IPS-NIHi11 (cell line): ENCODE results near the gene ABCB10.
"Not testable (repeated sequence)": the region's sequence is repeated elsewhere in the genome, so short reads cannot be mapped to it uniquely, and the experiment has no call there.

Experiments
- DNase-seq: peaks from one replicate; pipeline ENCODE4 v3.0.0; 2012; ENCODE audit warnings: mixed read lengths, low spot score

Gene ABCB10

GRCh38 chr1:229572286-229572685, 13.8 kb upstream of the ABCB10 start:
- DNase-seq = no peak

DNA sequence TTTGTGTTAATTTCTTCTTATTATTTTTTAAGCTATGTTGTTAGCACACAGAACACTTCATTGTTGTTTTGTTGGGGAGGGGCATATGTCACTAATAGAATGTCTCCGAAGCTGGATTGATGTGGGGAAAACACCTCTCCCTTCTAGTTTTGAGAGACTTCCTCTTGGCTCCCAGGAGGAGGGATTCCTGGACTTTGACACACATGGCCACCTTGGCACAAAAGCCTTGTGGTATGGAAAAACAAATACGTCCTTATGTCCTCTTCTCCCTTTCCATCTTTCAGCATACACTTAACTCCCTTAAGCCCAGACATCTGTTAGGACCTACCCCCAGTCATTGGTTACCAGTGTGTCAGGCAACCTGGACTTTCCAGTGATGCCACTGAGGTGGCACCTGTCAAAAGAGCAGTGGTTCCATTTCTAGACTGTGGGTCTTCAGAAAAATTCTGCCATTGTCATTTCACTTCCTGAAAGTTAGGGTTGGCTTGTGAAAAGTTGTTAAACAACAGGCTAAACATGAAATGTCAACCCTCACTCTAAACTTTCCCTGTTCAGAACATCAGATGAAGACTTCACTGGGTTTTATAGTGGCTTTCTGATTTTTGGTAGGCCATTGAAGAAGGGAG, 12.5 kb upstream of the ABCB10 start:
- DNase-seq = no peak

DNA sequence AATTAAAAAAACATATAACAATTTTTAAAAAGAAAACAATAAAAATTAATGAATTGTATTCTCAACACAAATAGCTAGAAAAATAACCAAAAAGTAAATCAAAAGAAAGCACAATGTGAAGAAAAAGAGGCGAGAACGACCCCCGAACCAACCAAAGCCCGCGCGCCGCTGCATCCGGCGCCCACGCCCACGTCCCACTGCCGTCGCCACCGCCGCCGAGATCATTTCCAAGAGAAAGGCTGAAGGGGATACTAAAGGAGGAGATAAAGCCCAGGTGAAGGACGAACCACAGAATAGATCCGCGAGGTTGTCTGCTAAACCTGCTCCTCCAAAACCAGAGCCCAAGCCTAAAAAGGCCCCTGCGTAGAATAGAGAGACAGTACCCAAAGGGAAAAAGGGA, 11.8 kb upstream of the ABCB10 start:
- no peak for DNase-seq

DNA sequence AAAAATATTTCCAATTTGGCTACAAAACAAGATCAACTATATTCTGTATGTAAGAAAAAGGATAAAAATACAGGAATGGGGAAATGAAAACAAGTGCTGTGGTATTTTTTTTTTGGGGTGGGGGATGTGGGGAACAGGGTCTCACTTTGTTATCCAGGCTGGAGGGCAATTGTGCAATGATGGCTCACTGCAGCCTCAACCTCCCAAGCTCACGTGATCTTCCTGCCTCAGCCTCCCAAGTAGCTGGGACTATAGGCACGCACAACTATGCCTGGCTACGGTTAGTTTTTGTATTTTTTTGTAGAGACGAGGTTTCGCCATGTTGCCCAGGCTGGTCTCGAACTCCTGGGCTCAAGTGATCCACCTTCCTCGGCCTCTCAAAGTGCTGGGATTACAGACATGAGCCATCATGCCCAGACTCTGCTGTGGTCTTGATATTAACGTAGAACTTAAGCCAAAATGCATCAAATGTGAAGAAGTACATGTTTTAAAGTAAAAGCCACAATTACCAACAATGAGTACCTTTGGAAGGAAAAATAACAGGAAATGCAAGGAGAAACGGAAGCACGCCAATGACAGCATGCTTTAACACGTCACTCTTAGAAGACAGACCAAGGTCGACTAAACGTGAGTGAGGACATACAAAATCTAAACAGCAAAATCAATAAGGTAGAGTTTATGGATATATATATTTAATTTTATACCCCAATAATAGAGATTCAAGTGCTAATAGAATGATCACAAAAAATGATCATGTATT, 8.8 kb upstream of the ABCB10 start:
- DNase-seq = no peak

GRCh38 chr1:229563701-229564100, 5.2 kb upstream of the ABCB10 start:
- DNase-seq = no peak

DNA sequence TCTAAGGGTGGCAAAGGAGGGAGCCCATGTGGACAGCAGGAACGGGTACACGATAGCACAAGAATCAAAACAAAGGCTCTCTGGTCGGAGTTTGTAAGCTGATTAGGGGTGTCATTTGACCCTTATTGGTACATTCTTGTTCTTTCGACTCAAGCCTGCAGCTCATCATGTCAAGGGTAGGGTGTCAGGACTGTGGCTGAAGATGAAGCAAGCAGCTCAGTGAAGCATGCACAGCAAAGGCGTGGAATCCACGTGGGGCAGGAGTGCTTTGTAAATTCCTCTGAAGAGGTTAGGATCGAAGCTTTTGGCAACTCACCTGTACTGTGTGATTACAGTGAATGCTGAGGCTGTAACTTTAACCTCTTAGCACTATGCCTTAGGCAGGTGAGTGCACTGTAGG, 4.7 kb upstream of the ABCB10 start:
- DNase-seq = no peak

DNA sequence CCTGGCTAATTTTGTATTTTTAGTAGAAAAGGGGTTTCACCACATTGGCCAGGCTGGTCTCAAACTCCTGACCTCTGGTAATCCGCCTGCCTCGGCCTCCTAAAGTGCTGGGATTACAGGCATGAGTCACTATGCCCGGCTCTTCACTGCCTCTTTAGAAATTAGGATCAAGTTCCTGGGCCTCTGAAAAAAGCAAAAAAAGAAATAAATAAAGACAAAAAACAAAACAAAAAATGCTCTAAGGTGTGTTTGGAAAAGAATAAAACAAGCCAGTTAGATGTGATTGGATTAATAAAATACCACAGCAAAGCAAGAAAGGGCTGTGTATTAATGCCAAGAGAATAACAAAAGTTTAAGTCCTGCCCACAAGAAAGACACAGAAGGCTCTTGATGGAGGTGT, 4.2 kb upstream of the ABCB10 start:
- no peak for DNase-seq

DNA sequence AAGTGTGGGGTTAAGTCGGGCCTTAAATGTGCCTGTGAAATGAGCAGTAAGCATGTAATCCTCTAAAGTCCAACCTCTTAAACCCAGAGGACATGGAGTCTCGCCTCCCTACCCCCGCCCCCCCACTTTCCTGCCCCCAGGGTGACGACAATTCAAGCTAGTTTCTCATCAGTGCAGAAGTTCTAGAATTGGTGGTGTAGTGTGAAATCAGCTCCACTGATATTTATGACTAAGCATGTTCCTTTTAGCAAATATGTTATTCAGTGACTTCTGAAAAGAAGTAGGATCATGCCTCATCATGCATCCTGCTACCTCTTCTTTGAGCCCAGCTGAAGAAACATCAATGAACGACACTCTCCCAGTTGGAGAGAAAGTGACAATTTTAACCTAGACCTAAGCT, 2.6 kb upstream of the ABCB10 start:
- DNase-seq = no peak

- DNase-seq = not testable (repeated sequence)
Measured at GRCh38 chr1:229560124-229560523, 1.6 kb upstream of the ABCB10 start.

DNA sequence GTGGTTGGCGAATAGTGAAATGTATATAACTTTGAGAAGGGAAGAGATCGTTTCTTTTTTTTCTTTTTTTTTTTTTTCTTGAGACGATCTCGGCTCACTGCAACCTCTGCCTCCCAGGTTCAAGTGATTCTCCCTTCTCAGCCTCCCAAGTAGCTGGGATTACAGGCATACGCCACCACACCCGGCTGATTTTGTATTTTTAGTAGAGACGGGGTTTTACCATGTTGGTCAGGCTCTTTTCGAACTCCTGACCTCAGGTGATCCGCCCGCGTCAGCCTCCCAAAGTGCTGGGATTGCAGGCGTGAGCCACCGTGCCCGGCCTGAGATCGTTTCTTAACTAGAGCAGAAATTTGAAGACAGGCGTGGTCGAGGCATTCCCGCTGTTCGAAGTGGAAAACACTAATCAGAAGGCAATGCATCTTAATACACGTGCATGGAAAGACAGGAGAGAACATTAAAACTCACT, 862 bp upstream of the ABCB10 start:
- not testable (repeated sequence) for DNase-seq

GRCh38 chr1:229557913-229558414, 543 bp downstream of the ABCB10 start:
- DNase-seq = peak; percentile 57

GRCh38 chr1:229557200-229557850, 1.2 kb downstream of the ABCB10 start:
- DNase-seq = no peak

DNA sequence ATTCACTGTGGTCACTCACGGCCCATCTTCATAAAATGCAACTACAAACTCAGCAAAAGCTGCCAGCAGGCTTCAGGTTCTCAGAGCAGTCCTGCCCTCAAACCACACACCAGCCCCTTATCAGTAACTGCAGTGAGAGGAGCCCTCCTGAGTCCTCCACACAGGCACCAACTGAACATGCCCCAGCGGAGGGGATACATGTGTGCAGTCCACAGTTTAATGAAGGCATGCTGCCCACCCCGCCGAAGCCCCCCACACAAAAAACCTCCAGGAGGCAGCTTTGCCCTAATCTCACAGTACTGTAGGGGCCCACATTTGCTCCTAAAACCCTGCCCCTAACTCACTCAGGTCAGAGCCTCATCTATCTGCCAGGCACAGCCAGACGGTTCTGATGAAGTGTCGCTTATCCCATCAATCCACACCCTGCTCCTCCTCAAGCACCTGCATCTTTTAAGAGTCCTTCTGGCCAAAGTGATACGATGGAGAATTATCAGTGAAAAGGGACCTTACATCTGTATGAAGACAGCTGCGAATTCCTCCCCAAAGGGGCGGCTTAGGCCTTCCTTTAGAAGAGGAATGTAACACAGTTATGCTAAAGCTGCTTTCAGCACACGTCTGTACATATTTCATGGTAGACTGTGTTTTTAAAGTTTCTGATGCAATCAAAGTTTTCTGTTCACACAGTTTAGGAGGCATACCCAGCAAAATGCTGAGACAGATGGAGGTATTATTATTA, 3.5 kb downstream of the ABCB10 start:
- no peak for DNase-seq

DNA sequence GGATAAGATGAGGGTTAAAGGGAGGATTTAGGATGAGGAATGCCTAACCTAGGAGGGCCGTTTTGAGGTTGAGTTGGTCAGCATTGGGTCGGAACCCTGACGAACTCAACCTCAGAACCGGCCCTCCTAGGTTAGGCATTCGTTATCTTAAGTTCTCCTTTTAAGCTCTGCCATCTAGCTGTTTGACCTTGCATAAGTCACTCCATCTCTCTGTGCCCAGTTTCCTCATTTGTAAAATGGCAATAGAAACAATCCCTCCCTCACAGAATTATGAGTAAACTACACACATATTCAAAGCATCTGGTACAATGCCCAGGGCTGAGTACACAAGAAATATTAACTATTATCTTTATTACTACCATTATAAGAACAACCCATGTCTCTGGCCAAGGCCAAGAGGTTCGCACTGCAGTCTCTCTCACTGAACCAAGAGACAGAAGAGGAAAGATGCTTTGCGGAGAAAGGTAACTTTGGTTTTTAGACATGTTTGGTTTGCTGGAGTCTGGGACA, 4.8 kb downstream of the ABCB10 start:
- no peak for DNase-seq

DNA sequence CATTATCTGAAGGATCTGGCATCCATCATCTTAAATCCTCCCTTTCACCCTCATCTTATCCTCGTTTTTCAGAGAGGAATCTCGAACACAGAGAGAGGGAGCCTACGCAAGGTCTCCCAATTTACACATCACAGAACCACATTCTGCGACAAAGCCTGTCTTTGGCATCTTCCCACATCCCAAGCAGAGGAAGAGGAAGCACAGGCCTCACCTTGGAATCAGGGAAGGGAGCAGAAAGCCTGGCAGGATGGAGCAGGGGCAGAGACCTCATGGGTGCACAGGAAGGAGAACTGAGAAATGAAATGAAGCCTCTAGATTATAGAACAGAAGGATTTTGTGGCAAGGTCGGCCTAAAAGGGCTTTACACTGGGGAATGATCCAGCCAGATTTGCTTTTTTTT, 5.8 kb downstream of the ABCB10 start:
- no peak for DNase-seq

- DNase-seq = no peak
Measured at GRCh38 chr1:229550812-229551567, 7.5 kb downstream of the ABCB10 start.

DNA sequence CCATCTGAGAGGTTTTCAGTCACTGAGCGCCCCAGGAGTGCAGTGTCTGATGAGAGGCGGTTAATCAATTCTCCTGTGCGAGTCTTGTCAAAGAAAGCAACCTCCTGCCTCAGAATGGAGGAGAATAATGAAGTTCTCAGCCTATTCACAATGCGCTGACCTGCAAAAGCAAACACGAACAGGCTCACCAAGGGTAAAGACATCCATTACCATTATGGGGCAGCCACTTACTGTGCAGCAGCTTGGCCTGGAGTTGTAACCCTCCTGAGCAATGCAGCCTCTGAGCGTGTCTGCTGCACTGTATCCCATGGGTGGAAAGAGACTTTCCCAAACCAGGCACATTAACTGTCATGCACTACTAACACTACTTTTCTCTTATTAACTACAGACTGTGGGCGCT, 11.0 kb downstream of the ABCB10 start:
- no peak for DNase-seq

DNA sequence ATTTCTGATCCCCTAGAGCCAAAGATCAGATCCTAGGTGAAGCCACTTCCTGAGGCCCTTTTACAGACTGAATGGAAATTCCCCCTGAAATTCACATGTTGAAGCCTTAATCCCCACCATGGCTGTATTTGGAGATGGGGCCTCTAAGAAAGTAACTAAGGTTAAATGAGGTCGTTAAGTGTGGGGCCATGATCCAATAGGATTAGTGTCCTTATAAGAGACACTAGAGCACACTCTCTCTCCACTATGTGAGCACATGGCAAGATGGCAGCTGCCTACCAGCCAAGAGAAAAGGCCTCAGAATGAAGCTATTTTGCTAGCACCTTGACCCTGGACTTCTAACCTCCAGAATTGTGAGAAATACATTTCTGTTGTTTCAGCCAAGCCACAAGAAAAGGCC, 13.9 kb downstream of the ABCB10 start:
- no peak for DNase-seq

- no peak for DNase-seq
Measured at GRCh38 chr1:229539863-229540506, 18.5 kb downstream of the ABCB10 start.

GRCh38 chr1:229538945-229539344, 19.6 kb downstream of the ABCB10 start:
- DNase-seq = no peak

GRCh38 chr1:229537894-229538293, 20.6 kb downstream of the ABCB10 start:
- no peak for DNase-seq
